CD1c-positive myeloid dendritic cell (primary cell): ENCODE measurements around the gene NUAK1.
"Not testable (repeated sequence)": the region's sequence is repeated elsewhere in the genome, so short reads cannot be mapped to it uniquely, and the experiment has no call there.

Source experiments
- DNase-seq: peaks from one replicate; pipeline ENCODE4 v3.0.0-alpha.2; 2016; ENCODE audit errors: extremely low spot score

The NUAK1 gene

GRCh38 chr12:106033161-106033675 is 105.5 kb downstream of the NUAK1 start:
- no peak for DNase-seq

- no peak for DNase-seq
Measured at GRCh38 chr12:106032623-106032925, 106.2 kb downstream of the NUAK1 start.

DNA sequence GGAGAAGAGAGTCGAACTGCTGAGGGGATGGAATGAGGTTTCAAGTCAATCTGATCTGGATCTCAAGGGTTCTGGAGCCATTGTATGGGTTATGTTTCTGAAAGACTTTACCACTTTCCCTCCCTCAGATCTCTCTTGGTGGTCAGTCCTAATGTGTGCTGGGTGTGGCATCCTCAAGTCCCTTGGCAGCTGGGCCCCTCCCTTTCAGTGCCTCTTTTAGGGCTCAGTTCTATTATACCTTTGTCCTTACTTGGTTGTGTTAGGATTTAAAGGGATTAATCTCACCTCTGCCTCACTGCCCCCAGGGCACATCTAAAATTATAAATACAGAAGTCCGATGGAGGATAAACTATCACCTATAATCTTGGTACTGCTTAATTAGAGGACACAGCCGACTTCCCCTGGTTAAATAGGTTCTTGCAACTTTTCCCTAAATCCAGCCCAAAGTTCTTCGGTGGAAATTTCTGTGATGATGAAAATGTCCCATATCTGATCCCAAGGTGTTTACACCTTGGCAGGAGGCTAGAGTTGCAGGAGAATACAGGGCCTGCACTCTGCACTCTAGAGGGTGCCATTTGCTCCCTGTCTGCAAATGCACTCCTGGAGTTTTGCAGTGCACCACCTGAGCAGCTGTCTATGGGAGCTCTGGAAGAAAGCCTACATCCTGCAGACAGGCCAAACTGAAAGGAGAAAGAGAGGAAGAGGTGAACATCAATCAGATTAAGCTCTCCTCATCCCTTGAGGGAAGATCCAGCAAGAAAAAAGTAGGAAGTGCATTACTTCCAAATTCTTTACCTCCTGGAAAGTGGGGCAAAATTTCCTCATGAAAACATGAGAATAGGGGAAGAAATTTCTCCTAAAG is 106.8 kb downstream of the NUAK1 start:
- DNase-seq: no peak

GRCh38 chr12:106030210-106031071 is 108.3 kb downstream of the NUAK1 start:
- no peak for DNase-seq

GRCh38 chr12:106029532-106029931 is 109.2 kb downstream of the NUAK1 start:
- no peak for DNase-seq

DNA sequence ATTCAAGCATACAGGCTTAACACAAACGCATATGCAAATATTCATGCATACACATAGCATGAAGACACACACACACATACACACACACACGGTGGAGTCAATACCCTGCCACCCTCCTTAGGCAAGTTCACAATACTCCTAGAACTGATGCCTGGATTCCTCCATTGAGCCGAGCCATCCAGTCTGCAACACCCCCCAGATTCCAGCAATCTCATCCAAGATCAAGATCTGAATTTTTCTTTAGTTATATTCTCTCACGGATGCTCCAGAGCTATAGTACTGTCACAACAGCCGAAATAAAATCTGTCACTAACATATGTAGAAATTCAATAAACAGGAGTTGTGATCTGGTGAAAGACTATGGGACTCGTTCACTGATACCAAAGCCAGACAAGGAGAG is 110.8 kb downstream of the NUAK1 start:
- no peak for DNase-seq

- no peak for DNase-seq
Measured at GRCh38 chr12:106027286-106027685, 111.5 kb downstream of the NUAK1 start.

- DNase-seq: no peak
Measured at GRCh38 chr12:106025129-106025528, 113.6 kb downstream of the NUAK1 start.

GRCh38 chr12:106023039-106023438 is 115.7 kb downstream of the NUAK1 start:
- no peak for DNase-seq

- no peak for DNase-seq
Measured at GRCh38 chr12:106022568-106023012, 116.2 kb downstream of the NUAK1 start.

DNA sequence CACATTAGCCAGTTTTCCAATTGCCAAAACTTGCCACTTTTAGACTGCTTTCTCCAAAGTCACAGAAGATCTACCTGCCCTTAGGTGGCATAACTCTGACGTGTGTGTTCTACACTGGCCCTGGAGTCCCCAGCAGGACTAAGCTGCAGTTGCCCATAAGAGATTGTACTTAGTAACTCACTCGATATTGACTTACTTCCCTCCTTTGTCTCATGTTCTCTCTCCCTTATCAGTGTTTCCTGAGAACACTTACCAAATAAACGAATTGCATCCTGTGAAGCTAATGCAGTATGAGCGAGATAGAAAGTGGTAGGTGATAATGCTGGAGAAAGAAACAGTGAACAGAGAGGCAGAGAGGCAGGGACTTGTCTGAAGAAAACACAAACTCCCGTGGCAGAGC is 117.2 kb downstream of the NUAK1 start:
- DNase-seq: no peak

GRCh38 chr12:106020736-106021135 is 118.0 kb downstream of the NUAK1 start:
- no peak for DNase-seq

DNA sequence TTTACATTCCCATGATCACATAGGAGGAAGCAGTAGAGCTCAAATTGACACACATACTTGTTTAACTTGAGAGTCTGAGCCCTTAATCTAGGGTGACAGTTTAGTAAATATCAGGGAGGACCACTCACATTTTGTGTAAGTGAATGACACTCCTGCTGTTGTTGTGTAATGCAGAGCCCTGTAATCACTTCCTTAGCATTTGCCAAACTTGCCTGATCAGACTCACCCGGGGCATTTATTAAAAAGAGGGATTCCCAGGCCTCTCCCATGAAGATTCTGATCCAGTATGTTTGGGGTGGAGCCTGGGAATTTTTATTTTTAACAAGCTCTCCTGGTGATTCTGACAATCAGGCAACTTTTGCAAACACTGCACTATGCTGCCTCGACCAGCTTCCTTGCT is 119.6 kb downstream of the NUAK1 start:
- DNase-seq: no peak

DNA sequence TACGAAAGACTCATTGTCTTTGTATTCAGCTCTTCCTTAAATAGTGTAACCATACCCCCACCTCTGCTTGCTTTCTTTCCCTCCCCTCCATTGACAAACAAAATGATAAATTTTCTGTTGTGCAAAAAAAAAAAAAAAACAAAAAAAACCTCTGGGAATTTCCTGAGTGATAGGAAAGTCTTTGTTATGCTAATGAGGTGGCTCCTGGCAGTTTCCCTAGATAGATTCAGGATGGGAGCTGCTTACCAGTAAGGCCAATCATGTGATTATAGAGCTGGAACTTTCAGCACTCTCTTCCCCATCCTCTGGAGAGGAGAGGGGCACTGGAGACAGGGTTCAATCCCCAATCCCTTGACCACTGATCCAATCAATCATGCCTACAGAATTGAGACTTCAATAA is 120.5 kb downstream of the NUAK1 start:
- no peak for DNase-seq

DNA sequence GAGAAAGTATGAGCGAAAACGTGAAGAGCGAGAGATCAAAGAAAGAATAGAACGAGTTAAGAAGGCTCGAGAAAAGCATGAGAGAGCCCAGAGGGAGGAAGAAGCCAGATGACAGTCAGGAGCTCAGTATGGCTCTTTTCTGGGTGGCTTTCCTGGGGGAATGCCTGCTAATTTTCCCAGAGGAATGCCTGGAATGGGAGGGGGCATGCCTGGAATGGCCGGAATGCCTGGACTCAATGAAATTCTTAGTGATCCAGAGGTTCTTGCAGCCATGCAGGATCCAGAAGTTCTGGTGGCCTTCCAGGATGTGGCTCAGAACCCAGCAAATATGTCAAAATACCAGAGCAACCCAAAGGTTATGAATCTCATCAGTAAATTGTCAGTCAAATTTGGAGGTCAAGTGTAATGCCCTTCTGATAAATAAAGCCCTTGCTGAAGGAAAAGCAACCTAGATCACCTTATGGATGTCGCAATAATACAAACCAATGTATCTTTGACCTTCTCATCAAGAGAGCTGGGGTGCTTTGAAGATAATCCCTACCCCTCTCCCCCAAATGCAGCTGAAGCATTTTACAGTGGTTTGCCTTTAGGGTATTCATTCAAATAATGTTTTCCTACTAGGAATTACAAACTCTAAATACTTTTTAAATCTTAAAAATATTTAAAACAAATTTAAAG is 122.0 kb downstream of the NUAK1 start:
- not testable (repeated sequence) for DNase-seq

GRCh38 chr12:106015646-106016045 is 123.1 kb downstream of the NUAK1 start:
- DNase-seq: no peak

DNA sequence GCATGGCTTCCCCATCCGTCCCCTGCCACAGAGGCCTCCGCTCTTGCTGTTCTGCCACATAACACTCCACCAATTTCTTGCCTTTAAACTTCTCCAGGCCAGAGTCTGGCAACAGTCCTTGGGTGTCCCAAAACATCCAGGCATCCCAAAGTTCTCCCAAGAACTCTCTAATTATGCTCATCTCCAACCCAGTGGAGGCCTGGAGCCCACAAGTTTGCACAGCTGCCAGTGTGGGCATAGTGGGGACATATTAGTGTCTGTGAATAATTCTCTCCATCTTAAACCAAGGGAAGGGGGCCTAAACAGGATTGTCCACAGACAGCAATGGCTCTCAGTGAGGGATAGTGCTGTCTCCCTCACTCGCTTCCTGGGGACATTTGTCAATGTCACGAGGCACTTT is 124.8 kb downstream of the NUAK1 start:
- DNase-seq: no peak
